Natural killer cell (primary cell): ENCODE results near the gene SRC. TPM values are rescaled to one million over a fixed set of nuclear protein-coding genes. Genes with fewer than 3 reads are reported as not detected.

Experiments used
- ATAC-seq, 3 donors: fragments of 150-1000 bp in 2 of 3; fragments of 200-7000 bp in 1 of 3; cut with Tn5 transposase; 1 replicate in 1 of 3; 2 replicates in 2 of 3; pipeline ENCODE4 v1.10.0; 2021; ENCODE audit warnings: mild to moderate bottlenecking in 2 of 3, moderate library complexity in 2 of 3
- DNase-seq, 2 donors: peaks; one replicate each; pipeline versions ENCODE4 v3.0.0 to v3.0.0-alpha.2; 2013 to 2021; ENCODE audit warnings: mixed read lengths in 1 of 2
- H3K27ac ChIP-seq: one replicate; pipeline ENCODE4 v1.5.1; 2013; ENCODE audit warnings: mild to moderate bottlenecking, low read length
- H3K27me3 ChIP-seq: one replicate; pipeline ENCODE4 v1.6.1; 2013; ENCODE audit warnings: low read length; ENCODE audit not compliant: control insufficient read depth, insufficient read depth
- H3K36me3 ChIP-seq: one replicate; pipeline ENCODE4 v1.6.1; 2013; ENCODE audit warnings: low read length; ENCODE audit not compliant: control insufficient read depth, insufficient read depth
- H3K4me1 ChIP-seq: one replicate; pipeline ENCODE4 v1.6.1; 2013; ENCODE audit warnings: low read length; ENCODE audit not compliant: control insufficient read depth, insufficient read depth
- H3K4me3 ChIP-seq: one replicate; pipeline ENCODE4 v1.5.1; 2013; ENCODE audit warnings: low read length
- H3K9me3 ChIP-seq: one replicate; pipeline ENCODE4 v1.6.1; 2013; ENCODE audit warnings: low read length; ENCODE audit not compliant: control insufficient read depth, insufficient read depth
- H3K27ac Mint-ChIP-seq, 2 donors: one replicate each; pipeline ENCODE4 v1.8.0; 2022; ENCODE audit warnings: mild to moderate bottlenecking in 2 of 2, mixed read lengths in 2 of 2, moderate library complexity in 1 of 2
- H3K27me3 Mint-ChIP-seq, 2 donors: one replicate each; pipeline ENCODE4 v1.8.0; 2022; ENCODE audit warnings: low read depth in 2 of 2, mixed read lengths in 2 of 2
- H3K36me3 Mint-ChIP-seq: one replicate; pipeline ENCODE4 v1.8.0; 2022; ENCODE audit warnings: mixed read lengths
- H3K4me1 Mint-ChIP-seq, 2 donors: one replicate each; pipeline ENCODE4 v1.8.0; 2022; ENCODE audit warnings: mixed read lengths in 2 of 2
- H3K4me3 Mint-ChIP-seq: one replicate; pipeline ENCODE4 v1.8.0; 2022; ENCODE audit warnings: mild to moderate bottlenecking, moderate library complexity, mixed read lengths
- H3K9me3 Mint-ChIP-seq, 2 donors: one replicate each; pipeline ENCODE4 v1.8.0; 2022; ENCODE audit warnings: mixed read lengths in 2 of 2
- CTCF ChIP-seq: fragments of 200-600 bp; IDR thresholded peaks from one replicate; pipeline ENCODE4 v1.8.0; 2022; ENCODE audit warnings: antibody characterized with exemption
- WGBS: methylation state at CpG from one replicate; pipeline ENCODE4 v1.1.7; 2013; ENCODE audit warnings: missing lambda C conversion rate; ENCODE audit not compliant: insufficient coverage; 5-methylcytosine and 5-hydroxymethylcytosine counted together
- intact Hi-C: fragments of 100-400 bp; cut with micrococcal nuclease; formaldehyde crosslinking; loops from one replicate; pipeline ENCODE4 v1.14.2; 2022
- total RNA-seq, 4 donors: library from RNA; stranded (reverse); fragments of 120-200 nt in 1 of 4; gene quantifications; one replicate each; pipeline versions ENCODE4 v1.2.3 to v1.2.4, GENCODE V29; 2013 to 2022

SRC gene
- total RNA-seq, 3 donors from 2014 or later (not counting 1 experiment from before 2014, with no cell fraction given), result 2.3 to 15.6 (median 10.5) TPM

- peaks cover 3% of the 10 kb centered on the region for H3K27me3 ChIP-seq
- H3K36me3 ChIP-seq, result no peaks in the 10 kb centered on the region
- no peak overlapping the region for H3K4me3 ChIP-seq
- no peak overlapping the region for H3K4me3 Mint-ChIP-seq
- TF ChIP-seq CTCF, result no peak
- intact Hi-C loops, result no loop called here
- H3K4me1 Mint-ChIP-seq, result peaks cover 9 to 20% of the 10 kb centered on the region in 2 donors
- H3K4me1 ChIP-seq, result peaks cover 8% of the 10 kb centered on the region
- no peaks in the 10 kb centered on the region for H3K36me3 Mint-ChIP-seq
- no peaks in the 10 kb centered on the region for H3K9me3 Mint-ChIP-seq
- no peak overlapping the region for H3K27ac ChIP-seq
- ATAC-seq (no peak), DNase-seq (no peak)
- peaks cover 14 to 27% of the 10 kb centered on the region in 2 donors for H3K27me3 Mint-ChIP-seq
- H3K27ac Mint-ChIP-seq, result no peak overlapping the region
- H3K9me3 ChIP-seq, result no peaks in the 10 kb centered on the region
- 95% methylated on average over 35 of the region's 37 CpGs for WGBS
These were observed 57.4 kb downstream of the SRC start for GRCh38 chr20:37403107-37404033.

GRCh38 chr20:37404461-37404890 is 58.5 kb downstream of the SRC start:
- Mint-ChIP-seq H3K4me3 (no peak overlapping the region), H3K4me1 (peaks cover 18 to 20% of the 10 kb centered on the region in 2 donors), H3K36me3 (no peaks in the 10 kb centered on the region), H3K9me3 (no peaks in the 10 kb centered on the region), H3K27ac (no peak overlapping the region), H3K27me3 (peaks cover 26 to 38% of the 10 kb centered on the region in 2 donors)
- no peak for ATAC-seq
- intact Hi-C loops, result no loop called here
- 84% methylated on average over 6 of the region's 6 CpGs for WGBS
- no peak overlapping the region for H3K27ac ChIP-seq
- H3K4me1 ChIP-seq, result peaks cover 16% of the 10 kb centered on the region
- peaks cover 3% of the 10 kb centered on the region for H3K27me3 ChIP-seq
- no peak for TF ChIP-seq CTCF
- no peaks in the 10 kb centered on the region for H3K9me3 ChIP-seq
- H3K4me3 ChIP-seq, result no peak overlapping the region
- DNase-seq, result no peak
- H3K36me3 ChIP-seq, result no peaks in the 10 kb centered on the region

- H3K4me3 ChIP-seq, result no peak overlapping the region
- no peaks in the 10 kb centered on the region for H3K9me3 ChIP-seq
- H3K4me1 ChIP-seq, result peaks cover 17% of the 10 kb centered on the region
- Mint-ChIP-seq H3K9me3 (no peaks in the 10 kb centered on the region), H3K27ac (no peak overlapping the region), H3K36me3 (no peaks in the 10 kb centered on the region), H3K4me3 (peak overlapping the region; percentile 38), H3K27me3 (peaks cover 27 to 40% of the 10 kb centered on the region in 2 donors), H3K4me1 (peaks cover 18 to 20% of the 10 kb centered on the region in 2 donors)
- ATAC-seq (no peak), DNase-seq (no peak)
- 94% methylated on average over 11 of the region's 11 CpGs for WGBS
- TF ChIP-seq CTCF, result no peak
- peaks cover 3% of the 10 kb centered on the region for H3K27me3 ChIP-seq
- intact Hi-C loops, result no loop called here
- no peaks in the 10 kb centered on the region for H3K36me3 ChIP-seq
- H3K27ac ChIP-seq, result no peak overlapping the region
These were observed 59.5 kb downstream of the SRC start for GRCh38 chr20:37405351-37405897.
